Measurements from ENCODE around the gene PLOD2.
"Not testable (repeated sequence)": the region's sequence is repeated elsewhere in the genome, so short reads cannot be mapped to it uniquely, and the experiment has no call there.

The PLOD2 gene

DNA sequence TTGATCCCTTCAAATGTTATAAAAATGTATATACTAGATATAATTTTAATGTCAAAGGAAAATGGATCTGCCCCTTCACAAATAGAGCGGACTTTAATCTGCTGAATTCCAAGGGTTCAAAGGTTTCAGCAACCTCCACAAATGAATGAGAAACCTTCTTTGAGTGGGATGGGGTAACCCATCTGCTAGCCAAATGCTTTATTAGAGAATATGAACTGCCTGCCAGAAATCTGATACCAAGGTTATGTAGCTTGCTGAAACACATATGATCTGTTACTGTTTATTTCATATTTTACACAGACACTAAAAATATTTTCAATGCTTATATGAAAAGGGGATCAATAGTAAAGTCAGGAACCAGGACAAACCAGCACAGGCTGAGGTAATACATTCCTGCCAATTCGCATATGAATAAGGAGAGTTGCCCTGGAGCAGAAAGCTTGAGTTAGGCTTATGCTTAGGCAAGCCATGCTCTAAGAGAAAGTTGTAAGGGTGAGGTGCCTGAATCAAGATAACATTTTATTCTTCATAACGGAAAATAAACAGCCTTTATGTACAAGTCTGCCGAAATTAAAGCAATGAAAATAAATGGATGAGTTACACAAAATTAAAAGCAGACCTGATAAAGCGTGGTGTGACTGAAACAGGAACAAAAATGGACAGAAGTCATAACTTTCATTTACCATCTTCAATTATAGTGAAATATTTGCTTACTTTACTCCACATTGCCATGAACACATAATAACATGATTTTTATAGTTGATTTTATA is 26.5 kb downstream of the PLOD2 start:
- no peak for DNase-seq

DNA sequence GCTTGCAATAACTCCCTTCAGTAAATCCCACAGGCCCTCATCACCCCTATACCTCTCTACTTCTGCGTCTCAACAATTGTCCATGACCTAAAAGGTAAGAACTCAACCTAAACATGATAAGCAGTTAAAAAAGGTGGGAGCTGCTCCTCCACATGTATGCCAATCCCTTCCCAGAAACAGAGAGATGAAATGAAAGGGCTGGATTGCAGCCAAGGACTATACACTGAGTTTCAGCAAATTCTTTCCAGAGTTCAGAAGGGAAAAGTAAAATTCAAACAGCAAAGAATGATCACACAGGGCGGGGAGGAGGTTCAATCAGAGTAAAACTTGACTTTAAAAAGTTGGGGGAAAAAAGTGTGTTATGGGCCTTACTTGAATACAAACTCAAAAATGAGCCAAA is 27.5 kb downstream of the PLOD2 start:
- DNase-seq, result no peak

DNA sequence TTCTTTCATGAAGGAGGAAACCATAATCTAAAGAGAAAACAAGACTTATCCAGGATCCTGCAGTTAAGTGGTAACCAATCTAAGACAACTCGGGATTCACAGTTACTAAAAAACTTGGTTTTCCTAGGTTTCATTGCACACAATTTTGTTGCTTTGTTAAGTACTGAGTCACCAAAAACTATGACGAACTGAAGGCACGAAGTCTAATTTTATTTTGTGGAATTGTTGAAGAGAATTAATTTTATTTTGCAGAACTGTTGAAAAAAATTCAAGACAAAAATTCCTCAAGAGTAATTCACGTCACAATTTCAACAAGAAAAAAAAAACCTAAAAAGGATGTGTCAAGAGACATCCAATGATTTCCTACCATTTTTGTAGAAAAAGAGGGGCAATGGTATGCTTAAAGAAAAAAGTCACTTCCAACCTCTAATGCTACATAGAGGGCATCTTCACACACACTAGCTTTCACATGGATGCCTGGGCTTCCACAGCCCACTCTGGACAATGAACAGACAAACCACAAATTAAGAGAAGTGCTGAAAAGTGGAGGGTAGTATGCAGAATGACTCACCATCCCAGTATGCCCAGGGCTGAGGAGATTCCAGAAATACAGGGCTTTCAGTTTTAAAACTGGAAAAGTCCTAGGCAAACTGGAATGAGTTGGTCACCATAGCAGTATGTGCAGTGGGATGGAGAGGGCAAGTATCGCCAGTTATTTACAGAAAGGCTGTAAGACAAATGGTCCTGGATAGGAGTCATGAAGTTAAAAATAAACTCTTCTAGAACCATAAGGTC is 29.2 kb downstream of the PLOD2 start:
- DNase-seq, result no peak

DNA sequence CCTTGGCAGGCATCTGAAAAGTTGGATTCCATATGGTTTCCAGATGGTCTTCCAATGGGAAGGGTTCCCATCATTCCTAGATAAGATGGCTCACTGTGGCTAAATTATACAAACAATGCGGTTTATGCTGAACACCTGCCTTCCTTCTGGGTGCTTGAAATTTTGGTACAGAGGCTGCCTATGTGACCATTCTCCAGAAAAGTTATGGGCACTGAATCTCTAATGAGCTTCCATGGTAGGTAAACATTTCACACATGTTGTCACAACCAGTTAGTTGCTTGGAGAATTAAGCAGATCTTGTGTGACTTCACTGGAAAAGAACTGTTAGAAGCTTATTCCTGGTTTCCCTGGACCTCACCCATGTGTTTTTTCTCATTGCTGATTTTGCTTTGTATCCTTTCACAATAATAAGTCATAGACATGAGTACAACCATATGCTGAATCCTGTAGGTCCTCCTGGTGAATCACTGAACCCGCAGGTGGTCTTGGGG is 30.1 kb downstream of the PLOD2 start:
- no peak for DNase-seq

DNA sequence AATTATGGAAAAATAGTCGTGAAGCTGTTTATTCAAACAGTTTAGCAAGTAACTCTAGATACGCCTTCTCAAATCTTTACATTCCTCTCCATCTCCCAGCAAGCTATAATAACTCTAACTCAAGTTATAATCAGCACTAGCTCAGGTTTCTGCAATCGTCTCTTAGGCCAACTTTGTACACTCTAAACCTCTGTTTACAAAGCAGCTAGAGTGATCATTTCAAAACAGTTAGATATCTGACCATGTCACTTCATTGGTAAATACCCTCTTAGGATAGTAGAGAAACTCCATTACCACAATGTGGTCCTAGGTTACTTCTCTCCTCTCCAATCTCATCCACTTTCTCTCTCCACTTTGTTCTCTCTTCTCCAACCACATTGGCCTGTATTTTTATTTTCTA is 31.2 kb downstream of the PLOD2 start:
- no peak for DNase-seq

DNA sequence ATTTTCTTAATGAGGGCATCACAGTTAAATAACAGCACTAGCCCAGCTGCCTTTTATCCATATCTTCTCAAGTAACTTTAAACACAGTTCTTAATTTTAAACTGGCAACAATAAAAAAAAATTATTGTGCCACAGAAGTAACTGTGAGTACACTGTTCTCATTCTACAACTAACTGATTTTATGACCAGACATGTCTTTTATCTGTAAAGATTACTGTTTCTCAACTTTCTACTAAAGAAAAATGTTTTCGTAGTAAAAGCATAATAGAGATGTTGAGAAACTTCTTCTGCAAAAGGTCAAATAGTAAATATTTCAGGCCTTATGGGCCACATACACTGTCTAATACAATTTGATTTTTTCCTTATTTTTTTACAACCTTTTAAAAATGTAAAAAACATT is 32.0 kb downstream of the PLOD2 start:
- DNase-seq, result no peak

DNA sequence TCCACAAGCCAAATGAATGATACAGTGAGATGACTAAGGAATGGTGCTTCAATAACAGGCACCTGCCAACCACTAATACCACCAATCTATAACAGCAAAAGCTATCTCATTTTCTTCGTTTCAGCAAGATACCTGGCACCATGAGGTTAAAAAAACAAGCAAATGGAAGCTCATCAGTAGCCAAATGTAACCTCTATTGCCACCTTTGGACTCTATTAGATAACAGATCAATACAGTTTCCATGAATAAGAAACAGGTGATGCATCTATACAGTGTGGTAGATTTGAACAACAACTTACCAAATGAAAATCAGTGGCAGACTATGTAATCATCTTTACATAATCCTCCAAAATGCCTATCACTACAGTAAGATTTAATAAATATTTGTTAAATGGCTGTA is 32.8 kb downstream of the PLOD2 start:
- DNase-seq, result no peak

DNA sequence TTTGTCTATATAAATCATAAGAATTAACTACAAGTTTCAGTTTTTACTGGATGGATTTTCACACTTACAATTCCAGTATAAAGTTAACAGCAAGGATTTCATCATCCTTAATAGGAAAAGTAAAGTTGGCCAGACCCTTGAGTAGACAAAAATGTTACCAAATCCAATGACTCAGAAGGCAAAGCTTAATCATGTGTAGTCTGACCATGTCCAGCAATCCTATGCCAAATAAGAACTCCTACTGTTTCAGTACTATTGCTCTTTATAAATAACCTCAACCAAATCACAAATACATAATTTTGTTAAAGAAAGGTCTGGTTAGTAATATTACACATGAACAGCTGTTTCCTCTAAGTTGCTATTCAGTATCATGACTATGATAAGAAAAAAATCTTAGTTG is 35.0 kb downstream of the PLOD2 start:
- no peak for DNase-seq

DNA sequence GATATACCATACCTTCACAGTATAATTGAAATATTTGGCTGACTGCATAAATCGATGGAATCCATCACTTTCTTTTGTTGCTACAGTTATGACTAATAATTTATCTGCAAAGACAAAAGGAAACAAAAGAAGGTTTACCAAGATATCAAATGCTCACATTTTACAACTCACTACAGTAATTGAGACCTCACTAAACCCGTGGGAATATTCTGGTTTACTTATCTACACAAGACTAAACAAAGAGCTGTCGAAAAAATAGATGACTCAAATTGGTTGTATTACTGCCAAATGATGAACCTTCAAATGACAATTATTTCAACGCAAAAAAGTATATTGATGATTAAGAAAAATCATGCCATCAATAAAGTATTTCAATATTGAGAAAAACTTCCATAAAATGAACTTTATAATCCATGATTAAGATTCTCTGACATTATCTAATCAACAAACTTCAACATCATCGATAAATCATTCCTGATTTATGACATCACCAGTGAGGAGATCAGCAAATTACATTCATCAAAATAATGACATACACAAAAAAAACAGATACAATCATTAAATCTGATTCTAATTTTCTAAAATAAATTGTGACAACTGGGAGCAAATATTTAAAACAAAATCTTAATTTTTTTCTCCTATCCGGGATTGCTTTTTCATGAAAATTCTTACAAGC is 36.7 kb downstream of the PLOD2 start:
- no peak for DNase-seq

DNA sequence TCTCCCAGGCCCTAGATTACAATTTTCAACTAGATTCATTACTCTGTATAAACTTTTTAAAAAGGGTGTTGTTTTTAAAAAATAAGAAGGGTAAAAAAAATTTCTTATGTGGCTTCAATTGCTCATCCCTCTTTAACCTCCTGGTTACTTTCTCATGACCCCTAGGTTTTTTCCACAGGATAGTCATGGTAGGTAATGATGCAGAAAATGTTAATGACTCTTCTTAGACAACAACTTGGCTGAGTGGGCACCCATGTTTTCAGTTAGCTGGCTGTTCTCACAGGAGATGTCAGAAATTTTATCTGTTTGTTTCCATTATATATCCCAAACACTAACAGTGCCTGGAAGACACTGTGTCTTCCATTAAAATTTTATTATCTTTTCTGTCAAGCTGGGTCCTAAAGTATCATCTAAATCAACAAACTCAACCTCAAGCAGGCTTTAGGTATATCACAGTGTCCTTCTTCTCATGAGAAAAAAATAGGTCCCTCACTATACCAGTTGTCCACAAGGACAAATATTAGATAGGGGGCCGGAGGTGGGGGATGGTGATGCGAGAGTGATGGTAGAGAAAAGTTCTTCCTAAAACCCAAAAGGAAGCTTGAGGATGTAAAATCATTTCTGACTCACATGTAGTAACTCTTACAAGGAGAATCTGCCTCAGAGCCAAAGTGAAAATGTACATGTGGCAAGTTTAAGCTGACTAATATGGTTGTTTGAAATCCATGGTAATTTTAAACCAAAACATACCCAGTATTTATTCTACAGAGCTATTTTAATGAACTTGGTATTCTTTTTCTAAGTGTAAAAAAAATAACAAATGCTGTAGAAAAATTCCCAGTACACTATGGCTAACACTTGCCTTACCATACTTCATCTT is 43.3 kb downstream of the PLOD2 start:
- DNase-seq, result no peak

DNA sequence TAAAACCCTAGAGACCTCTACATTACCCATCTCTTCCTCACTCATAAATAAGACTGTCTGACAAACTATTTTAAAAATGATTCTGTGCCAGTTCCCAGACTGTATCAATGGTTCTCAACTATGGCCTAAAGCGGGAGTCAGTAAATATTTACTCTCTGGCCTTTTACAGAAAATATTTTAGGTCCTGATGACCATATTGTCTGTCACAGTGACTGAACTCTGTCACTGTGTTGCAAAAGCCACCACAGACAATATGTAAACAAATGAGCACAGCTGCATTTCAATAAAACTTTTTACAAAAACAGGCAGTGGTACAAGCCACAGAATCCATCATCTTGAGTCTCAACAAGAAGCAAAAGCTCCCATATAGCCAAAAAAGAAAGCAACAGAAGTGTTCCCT is 45.4 kb downstream of the PLOD2 start:
- no peak for DNase-seq

DNA sequence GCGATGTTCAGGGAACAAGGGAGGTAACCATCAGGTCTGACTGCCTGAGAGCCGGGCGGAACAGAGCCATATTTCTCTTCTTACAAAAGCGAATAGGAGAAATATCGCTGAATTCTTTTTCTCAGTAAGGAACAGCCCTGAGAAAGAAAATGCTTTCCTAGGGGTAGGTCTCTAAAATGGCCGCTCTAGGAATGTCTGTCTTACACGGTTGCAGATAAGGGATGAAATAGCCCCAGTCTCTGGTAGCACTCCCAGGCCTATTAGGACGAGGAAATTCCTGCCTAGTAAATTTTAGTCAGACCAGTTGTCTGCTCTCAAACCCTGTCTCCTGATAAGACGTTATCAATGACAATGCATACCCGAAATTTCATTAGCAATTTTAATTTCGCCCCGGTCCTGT is 47.2 kb downstream of the PLOD2 start:
- not testable (repeated sequence) for DNase-seq

DNA sequence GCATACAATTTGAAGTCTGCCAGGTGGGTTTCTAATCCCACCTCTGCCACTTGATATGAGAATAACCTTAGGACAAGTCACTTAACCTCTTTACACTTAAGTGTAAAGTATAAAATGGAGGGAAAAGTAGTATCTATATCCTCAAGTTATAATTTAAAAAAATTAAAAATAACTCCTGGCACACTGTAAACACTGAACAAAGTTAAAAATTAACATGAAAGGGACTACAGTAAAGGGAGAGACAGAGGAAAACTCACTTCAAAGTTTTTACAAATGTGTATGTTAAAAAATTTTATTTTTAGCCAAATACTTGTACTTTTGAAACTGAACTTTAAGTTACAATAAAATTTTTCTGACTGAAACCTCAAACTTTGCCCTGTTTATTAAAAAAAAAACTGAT is 49.6 kb downstream of the PLOD2 start:
- DNase-seq, result no peak

DNA sequence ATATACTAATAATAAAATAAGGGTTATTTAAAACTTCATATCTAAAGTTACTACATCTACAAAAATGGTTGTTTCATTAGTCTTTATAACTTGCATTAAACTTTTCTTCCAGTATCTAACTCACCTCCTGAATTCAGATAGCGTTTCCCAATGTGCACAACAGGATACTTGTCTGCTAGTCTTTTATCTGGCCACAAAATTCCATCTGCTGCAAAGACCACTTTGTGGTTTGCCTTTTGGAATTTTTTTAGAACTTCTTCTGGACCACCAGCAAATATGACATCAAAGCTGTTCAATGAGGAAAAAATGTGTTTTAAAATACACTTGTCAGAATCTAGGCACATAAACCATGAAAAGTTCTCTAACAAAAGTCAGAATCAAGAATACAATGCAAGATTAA is 50.8 kb downstream of the PLOD2 start:
- DNase-seq, result no peak

DNA sequence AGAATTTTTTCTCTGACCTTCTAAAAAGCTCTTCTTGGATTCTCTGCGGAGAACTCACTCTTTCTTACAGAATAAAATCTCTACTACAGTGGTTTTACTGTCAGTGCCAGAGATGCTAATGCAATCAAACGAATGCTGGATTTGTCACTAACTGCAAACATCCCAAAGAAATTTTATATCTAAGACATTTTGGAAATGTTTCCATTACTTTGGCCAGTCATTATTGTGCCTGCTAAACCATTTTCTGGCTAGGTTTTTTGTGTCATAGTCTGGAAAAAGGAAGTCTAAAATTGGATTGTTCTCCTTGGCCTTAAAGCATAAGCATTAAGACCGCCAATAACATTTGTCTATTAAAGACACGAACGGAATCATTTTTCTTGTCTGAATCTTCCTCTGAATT is 54.0 kb downstream of the PLOD2 start:
- DNase-seq, result no peak

DNA sequence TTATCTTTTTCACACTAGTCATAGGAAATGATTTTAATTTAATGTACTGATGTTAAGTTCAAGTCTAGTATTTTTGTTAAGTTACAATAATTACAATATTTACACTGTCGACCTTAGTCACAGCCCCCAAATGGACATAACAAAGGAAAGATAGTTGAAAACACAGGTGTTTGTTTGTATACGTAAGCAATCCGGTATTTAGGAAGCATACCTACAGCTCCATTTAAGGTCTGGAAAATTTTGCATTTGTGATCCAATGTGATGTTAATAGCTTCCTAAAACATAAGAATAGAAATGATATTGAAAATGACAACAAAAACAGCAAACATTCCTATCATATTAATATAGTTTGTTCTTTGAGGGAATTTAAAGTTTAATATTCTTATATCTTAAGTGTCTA is 56.9 kb downstream of the PLOD2 start:
- DNase-seq, result no peak

DNA sequence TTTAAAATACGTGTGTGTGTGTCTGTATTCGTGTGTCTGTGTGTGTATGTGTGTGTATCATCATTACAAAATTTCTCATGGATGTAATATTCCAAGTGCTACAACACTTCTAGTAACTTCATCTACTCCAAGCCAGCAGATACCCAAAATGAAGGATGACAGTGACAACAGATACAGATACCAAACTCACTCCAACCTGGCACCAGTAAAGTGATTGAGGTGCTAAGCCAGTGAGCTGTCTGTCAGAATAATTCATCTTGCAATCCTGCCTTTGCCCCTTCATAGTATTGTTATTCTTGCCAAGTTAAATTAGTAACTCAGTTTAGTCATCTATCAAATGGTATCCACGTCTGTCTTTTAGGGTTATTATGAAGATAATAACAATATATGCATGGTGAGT is 58.1 kb downstream of the PLOD2 start:
- DNase-seq, result no peak

DNA sequence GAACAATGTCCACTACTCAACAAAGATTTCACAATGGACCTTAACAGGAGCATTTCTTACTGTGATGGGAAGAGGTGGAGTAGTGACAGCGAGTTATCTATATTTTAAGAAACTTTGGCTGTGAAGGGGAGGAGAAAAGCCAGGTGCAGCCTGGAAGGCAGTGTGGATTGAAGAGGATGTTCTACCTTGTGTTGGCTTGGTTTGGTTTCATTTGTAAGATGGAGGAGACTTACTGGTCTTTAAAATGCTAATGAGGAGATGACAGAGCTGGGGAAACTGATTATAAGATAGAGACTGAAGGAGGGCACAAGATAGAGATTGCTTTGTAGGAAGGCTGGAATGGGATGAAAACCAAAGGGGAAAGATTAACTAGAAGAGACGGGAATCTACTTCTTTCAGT is 59.4 kb downstream of the PLOD2 start:
- no peak for DNase-seq

DNA sequence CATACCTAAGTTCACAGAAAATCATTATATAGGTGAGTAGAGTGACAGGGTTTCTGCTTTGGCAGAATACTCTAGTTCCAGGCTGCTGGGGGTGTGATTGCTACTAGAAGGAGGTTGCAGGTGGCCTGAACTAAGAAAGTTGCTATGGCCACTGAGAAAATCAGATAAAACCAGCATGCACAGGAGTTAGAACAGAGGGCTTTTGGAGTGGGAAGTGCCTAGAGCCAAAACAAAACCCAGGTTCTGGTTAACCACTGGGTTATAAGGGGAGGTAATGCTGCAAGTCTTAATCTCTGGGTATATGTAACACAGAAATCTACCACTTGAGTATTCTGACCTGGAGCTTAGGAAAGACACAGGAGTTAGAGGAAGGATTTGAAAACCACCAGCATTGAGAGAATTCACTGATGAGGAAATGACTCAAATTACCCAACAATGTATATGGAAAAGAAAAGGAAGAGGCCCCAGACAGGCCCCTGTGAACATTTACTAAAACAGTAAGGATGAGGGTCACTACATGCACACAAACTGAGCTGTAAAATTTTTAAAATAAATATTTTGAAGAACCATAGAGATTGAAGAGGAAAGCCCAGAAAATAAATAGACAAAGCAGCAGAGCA is 60.0 kb downstream of the PLOD2 start:
- no peak for DNase-seq

DNA sequence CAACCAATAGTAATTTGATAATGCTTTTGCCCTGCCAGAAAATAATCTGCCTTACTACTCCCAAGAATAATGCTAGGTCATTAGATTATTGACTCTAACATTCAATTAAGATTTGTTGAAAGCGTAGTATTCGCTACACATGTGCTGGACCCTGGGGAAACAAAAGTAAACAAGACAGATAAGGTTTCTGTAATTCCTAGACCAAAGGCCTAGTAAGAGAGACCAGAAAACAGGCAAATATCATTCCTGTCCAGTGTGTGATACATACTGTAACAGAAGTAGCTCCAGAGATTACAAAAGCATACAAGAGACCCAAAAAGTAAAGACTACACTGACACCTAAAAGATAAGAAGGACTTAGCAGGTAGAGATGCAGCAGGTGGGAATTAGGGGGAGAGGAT is 60.8 kb downstream of the PLOD2 start:
- no peak for DNase-seq

DNA sequence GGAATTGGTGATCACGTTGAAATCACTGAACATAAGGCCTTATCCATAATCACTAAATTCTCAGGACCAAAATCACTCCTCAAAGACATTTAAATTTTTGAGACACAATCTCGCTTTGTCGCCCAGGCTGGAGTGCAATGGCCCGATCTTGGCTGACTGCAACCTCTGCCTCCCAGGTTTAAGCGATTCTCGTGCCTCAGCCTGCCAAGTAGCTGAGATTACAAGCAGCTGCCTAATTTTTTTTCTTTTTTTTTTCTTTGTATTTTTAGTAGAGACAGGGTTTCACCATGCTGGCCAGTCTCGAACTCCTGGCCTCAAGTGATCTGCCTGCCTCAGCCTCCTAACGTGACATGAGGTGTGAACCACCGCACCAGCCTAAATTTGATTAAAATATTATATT is 61.7 kb downstream of the PLOD2 start:
- no peak for DNase-seq

DNA sequence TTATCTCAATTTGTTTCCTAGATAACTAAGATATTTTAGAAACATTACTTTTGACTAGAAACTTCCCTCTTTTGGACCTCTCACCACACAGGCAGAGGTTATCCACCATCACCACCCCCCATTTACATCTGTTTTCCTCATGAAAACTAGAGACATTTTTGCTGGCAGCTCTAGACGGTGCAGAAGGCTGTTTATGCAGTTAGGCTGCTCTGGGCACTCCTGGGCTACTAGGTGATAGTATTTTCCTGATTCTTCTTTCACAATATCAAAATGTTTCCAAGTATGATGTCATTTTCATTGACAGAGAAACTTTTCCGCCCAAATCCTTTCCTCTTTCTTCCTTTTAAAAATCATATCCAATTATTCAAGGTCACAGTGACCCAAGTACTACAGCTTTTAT is 67.1 kb downstream of the PLOD2 start:
- DNase-seq, result no peak

Measured in CD4-positive, alpha-beta T cell treated with Interleukin-12 subunit alpha and Interleukin-12 subunit beta, for 1 hour (primary cell).